ENCODE measurements around the gene MARCHF6. TPM values are rescaled to one million over a fixed set of nuclear protein-coding genes. Genes with fewer than 3 reads are reported as not detected.

The MARCHF6 gene
- total and polyA plus RNA-seq, 9 of the 15 experiments (the other 6 are each of a cell fraction or from before 2014, with no cell fraction given): 74.1 to 456 (median 116) TPM

DNA sequence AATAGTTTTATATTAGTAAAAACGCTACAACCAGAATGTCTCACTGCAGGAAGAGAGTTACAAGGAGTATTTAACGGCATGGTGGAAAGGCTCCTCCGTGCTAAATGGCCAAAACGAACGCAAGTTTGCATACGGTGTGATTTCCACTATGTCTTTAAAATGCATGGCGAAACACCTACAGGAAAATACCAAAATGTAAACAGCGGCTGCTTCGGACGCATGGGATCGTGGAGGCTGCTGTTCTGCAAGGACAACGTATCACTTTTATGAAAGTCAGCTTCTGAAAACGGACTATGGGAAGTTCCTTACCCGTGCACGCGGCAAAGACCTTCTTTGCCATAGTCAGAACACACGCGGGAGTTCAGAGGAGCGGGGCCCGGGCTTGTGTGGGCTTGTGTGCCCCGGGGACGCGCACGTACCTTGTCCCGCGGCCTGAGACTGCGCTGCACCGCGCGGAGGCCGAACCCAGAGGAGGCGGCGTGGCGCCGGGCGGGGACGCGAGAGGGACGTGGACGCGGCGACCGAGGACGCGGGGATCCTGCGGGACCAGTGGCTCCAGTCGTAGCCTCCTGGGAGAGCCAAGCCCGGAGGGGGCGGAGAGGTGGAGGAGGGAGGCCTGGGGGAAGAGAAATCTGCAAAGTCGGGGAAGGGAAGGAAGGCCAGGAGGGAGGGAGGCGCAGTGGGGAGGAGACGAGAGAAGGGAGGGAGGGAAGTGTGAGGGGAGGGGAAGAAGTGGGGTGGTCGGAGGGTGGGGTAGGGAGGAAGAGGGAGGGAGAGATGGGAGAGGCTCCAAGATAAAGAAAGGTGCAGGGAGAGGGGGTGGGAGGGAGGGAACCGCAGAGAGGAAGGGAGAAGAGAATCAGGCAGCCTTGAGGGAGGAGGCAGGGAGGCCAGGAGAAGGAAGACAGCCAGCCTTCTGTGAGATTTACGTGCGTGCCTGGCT lies 46.0 kb upstream of the MARCHF6 start, which contains the start of gene CMBL (continued):
- TF ChIP-seq, protein P1, sequence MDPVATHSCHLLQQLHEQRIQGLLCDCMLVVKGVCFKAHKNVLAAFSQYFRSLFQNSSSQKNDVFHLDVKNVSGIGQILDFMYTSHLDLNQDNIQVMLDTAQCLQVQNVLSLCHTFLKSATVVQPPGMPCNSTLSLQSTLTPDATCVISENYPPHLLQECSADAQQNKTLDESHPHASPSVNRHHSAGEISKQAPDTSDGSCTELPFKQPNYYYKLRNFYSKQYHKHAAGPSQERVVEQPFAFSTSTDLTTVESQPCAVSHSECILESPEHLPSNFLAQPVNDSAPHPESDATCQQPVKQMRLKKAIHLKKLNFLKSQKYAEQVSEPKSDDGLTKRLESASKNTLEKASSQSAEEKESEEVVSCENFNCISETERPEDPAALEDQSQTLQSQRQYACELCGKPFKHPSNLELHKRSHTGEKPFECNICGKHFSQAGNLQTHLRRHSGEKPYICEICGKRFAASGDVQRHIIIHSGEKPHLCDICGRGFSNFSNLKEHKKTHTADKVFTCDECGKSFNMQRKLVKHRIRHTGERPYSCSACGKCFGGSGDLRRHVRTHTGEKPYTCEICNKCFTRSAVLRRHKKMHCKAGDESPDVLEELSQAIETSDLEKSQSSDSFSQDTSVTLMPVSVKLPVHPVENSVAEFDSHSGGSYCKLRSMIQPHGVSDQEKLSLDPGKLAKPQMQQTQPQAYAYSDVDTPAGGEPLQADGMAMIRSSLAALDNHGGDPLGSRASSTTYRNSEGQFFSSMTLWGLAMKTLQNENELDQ (CRISPR knock-in tag; IDR thresholded peaks at IDR 0.05; ENCODE audit: borderline replicate concordance): peak; percentile 23; the same call in 1 of the 2 replicates
- TF ChIP-seq GABPB1 (CRISPR knock-in tag; IDR thresholded peaks at IDR 0.05) (peak; percentile 53; the same call in 1 of the 2 replicates), HDAC2 (IDR thresholded peaks at IDR 0.05) (peak; percentile 87; the same call in 1 of the 2 replicates), TBP (optimal IDR thresholded peaks at IDR 0.05; ENCODE audit: low read depth, low read length) (peak; percentile 61), NFATC3 (IDR thresholded peaks at IDR 0.05) (no peak), POLR2H (tag; IDR thresholded peaks at IDR 0.05; ENCODE audit: low read depth) (no peak), SREBF1 (IDR thresholded peaks at IDR 0.05; ENCODE audit: borderline replicate concordance, low read depth, low read length) (peak; percentile 41; the same call in 1 of the 2 replicates), ZNF217 (CRISPR knock-in tag; IDR thresholded peaks at IDR 0.05) (no peak), ATF1 (CRISPR knock-in tag; IDR thresholded peaks at IDR 0.05) (no peak), ATF1 (tag; IDR thresholded peaks at IDR 0.05) (peak; percentile 80), ZNF184 (CRISPR knock-in tag; IDR thresholded peaks at IDR 0.05) (no peak)
- TF ChIP-seq, protein P2, sequence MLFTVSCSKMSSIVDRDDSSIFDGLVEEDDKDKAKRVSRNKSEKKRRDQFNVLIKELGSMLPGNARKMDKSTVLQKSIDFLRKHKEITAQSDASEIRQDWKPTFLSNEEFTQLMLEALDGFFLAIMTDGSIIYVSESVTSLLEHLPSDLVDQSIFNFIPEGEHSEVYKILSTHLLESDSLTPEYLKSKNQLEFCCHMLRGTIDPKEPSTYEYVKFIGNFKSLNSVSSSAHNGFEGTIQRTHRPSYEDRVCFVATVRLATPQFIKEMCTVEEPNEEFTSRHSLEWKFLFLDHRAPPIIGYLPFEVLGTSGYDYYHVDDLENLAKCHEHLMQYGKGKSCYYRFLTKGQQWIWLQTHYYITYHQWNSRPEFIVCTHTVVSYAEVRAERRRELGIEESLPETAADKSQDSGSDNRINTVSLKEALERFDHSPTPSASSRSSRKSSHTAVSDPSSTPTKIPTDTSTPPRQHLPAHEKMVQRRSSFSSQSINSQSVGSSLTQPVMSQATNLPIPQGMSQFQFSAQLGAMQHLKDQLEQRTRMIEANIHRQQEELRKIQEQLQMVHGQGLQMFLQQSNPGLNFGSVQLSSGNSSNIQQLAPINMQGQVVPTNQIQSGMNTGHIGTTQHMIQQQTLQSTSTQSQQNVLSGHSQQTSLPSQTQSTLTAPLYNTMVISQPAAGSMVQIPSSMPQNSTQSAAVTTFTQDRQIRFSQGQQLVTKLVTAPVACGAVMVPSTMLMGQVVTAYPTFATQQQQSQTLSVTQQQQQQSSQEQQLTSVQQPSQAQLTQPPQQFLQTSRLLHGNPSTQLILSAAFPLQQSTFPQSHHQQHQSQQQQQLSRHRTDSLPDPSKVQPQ (CRISPR knock-in tag; IDR thresholded peaks at IDR 0.05; ENCODE audit: borderline replicate concordance): no peak
- TF ChIP-seq, protein P3, sequence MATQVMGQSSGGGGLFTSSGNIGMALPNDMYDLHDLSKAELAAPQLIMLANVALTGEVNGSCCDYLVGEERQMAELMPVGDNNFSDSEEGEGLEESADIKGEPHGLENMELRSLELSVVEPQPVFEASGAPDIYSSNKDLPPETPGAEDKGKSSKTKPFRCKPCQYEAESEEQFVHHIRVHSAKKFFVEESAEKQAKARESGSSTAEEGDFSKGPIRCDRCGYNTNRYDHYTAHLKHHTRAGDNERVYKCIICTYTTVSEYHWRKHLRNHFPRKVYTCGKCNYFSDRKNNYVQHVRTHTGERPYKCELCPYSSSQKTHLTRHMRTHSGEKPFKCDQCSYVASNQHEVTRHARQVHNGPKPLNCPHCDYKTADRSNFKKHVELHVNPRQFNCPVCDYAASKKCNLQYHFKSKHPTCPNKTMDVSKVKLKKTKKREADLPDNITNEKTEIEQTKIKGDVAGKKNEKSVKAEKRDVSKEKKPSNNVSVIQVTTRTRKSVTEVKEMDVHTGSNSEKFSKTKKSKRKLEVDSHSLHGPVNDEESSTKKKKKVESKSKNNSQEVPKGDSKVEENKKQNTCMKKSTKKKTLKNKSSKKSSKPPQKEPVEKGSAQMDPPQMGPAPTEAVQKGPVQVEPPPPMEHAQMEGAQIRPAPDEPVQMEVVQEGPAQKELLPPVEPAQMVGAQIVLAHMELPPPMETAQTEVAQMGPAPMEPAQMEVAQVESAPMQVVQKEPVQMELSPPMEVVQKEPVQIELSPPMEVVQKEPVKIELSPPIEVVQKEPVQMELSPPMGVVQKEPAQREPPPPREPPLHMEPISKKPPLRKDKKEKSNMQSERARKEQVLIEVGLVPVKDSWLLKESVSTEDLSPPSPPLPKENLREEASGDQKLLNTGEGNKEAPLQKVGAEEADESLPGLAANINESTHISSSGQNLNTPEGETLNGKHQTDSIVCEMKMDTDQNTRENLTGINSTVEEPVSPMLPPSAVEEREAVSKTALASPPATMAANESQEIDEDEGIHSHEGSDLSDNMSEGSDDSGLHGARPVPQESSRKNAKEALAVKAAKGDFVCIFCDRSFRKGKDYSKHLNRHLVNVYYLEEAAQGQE (IDR thresholded peaks at IDR 0.05; ENCODE audit: borderline replicate concordance): peak; percentile 5; the same call in 1 of the 2 replicates
- TF ChIP-seq, protein P3 (CRISPR knock-in tag; IDR thresholded peaks at IDR 0.05; ENCODE audit: low read depth): 0 out of 2 replicates have a peak, but pooled peaks have one; percentile 51
